HepG2 (cell line): ENCODE data around the gene SH3BP2. TPM values are rescaled to one million over a fixed set of nuclear protein-coding genes. Genes with fewer than 3 reads are reported as not detected.
A peak's percentile ranks its signal among the peaks of the same experiment; 100 is the strongest.

Experiments
- ATF5 ChIP-seq: sonication (generic); formaldehyde crosslinking; IDR thresholded peaks from 2 replicates; pipeline ENCODE4 v1.4.0; 2020; ENCODE audit warnings: mild to moderate bottlenecking, low read depth, missing genetic modification reagents
- CBFB ChIP-seq: sonication (generic); formaldehyde crosslinking; IDR thresholded peaks from 2 replicates; pipeline ENCODE4 v1.4.0; 2020; ENCODE audit warnings: missing genetic modification reagents
- DNMT3B ChIP-seq: conservative IDR thresholded peaks from 2 replicates; pipeline ENCODE4 v1.6.1; 2016; ENCODE audit warnings: missing biosample characterization, control low read depth
- HNF4A ChIP-seq: sonication (generic); formaldehyde crosslinking; IDR thresholded peaks from 2 replicates; pipeline ENCODE4 v1.4.0; 2020; ENCODE audit warnings: missing genetic modification reagents
- HNF4G ChIP-seq, 2 experiments: sonication (generic) in 1 of 2; formaldehyde crosslinking in 1 of 2; IDR thresholded peaks; 2 replicates each; pipeline versions ENCODE4 v1.4.0 to v1.6.1; 2011 to 2020; ENCODE audit warnings: borderline replicate concordance in 2 of 2, low read depth in 2 of 2, mild to moderate bottlenecking in 2 of 2, low read length in 1 of 2, missing genetic modification reagents in 1 of 2, moderate library complexity in 1 of 2
- JARID2 ChIP-seq: sonication (generic); formaldehyde crosslinking; IDR thresholded peaks from 2 replicates; pipeline ENCODE4 v1.8.1; 2023; ENCODE audit warnings: missing genetic modification reagents, inconsistent platforms; ENCODE audit not compliant: insufficient replicate concordance
- MATR3 ChIP-seq: sonication (generic); formaldehyde crosslinking; IDR thresholded peaks from 2 replicates; pipeline ENCODE4 v1.4.0; 2020; ENCODE audit warnings: missing genetic modification reagents
- MYNN ChIP-seq: sonication (generic); formaldehyde crosslinking; IDR thresholded peaks from 2 replicates; pipeline ENCODE4 v1.4.0; 2020; ENCODE audit warnings: mild to moderate bottlenecking, low read depth, missing genetic modification reagents
- PHF8 ChIP-seq: sonication (generic); formaldehyde crosslinking; IDR thresholded peaks from 2 replicates; pipeline ENCODE4 v1.5.0; 2020; ENCODE audit warnings: missing genetic modification reagents
- RBM39 ChIP-seq: fragments of 200-400 bp; formaldehyde crosslinking; IDR thresholded peaks from one replicate; pipeline ENCODE4 v1.6.1; 2018; ENCODE audit warnings: antibody characterized with exemption, mild to moderate bottlenecking, low read depth, low read length; ENCODE audit not compliant: poor library complexity, severe bottlenecking
- RFXAP ChIP-seq: sonication (generic); formaldehyde crosslinking; IDR thresholded peaks from 2 replicates; pipeline ENCODE4 v1.4.0; 2020; ENCODE audit warnings: missing genetic modification reagents, borderline replicate concordance
- SMAD9 ChIP-seq: sonication (generic); formaldehyde crosslinking; IDR thresholded peaks from 2 replicates; pipeline ENCODE4 v1.5.1; 2020; ENCODE audit warnings: mild to moderate bottlenecking, missing genetic modification reagents
- TBL1XR1 ChIP-seq: fragments of 150-350 bp; IDR thresholded peaks from 2 replicates; pipeline ENCODE4 v1.6.1; 2014; ENCODE audit warnings: borderline replicate concordance, low read length; ENCODE audit not compliant: partially characterized antibody
- TEF ChIP-seq: sonication (generic); formaldehyde crosslinking; IDR thresholded peaks from 2 replicates; pipeline ENCODE4 v1.5.0; 2020; ENCODE audit warnings: missing genetic modification reagents
- THRA ChIP-seq: sonication (generic); formaldehyde crosslinking; IDR thresholded peaks from 2 replicates; pipeline ENCODE4 v1.4.0; 2020; ENCODE audit warnings: missing genetic modification reagents, borderline replicate concordance
- THYN1 ChIP-seq: sonication (generic); formaldehyde crosslinking; IDR thresholded peaks from 2 replicates; pipeline ENCODE4 v1.8.1; 2023; ENCODE audit warnings: low read depth, mild to moderate bottlenecking, moderate library complexity, missing genetic modification reagents, borderline replicate concordance
- ZBTB49 ChIP-seq: sonication (generic); formaldehyde crosslinking; IDR thresholded peaks from 2 replicates; pipeline ENCODE4 v1.4.0; 2020; ENCODE audit warnings: missing genetic modification reagents, borderline replicate concordance
- ZNF335 ChIP-seq: sonication (generic); formaldehyde crosslinking; IDR thresholded peaks from 2 replicates; pipeline ENCODE4 v1.4.0; 2020; ENCODE audit warnings: missing genetic modification reagents
- ZNF816 ChIP-seq: sonication (generic); formaldehyde crosslinking; IDR thresholded peaks from 2 replicates; pipeline ENCODE4 v1.8.0; 2022; ENCODE audit warnings: missing genetic modification reagents, mild to moderate bottlenecking, borderline replicate concordance
- ZNF891 ChIP-seq: sonication (generic); formaldehyde crosslinking; IDR thresholded peaks from 2 replicates; pipeline ENCODE4 v1.5.0; 2020; ENCODE audit warnings: mild to moderate bottlenecking, missing genetic modification reagents
- ZSCAN5A ChIP-seq: sonication (generic); formaldehyde crosslinking; IDR thresholded peaks from 2 replicates; pipeline ENCODE4 v1.8.0; 2022; ENCODE audit warnings: mild to moderate bottlenecking, missing genetic modification reagents, borderline replicate concordance
- polyA plus RNA-seq, 8 experiments: library from polyadenylated mRNA; depleted of rRNA in 3 of 8; stranded (reverse) in 7 of 8; unstranded in 1 of 8; fragments of >200 nt; fragmentation: Illumina TruSeq in 4 of 8; extraction: Trizol in 4 of 8; gene quantifications; 2 replicates each; pipeline versions ENCODE4 v1.2.1 to v1.2.3, GENCODE V29; 2011 to 2016; ENCODE audit warnings: low read depth in 4 of 8, missing spikeins in 1 of 8, mixed read lengths in 1 of 8; ENCODE audit not compliant: insufficient read depth in 1 of 8
- total RNA-seq, 5 experiments: library from RNA; depleted of rRNA; stranded (reverse); fragments of >200 nt; fragmentation: Illumina TruSeq; extraction: Trizol; gene quantifications; 2 replicates each; pipeline ENCODE4 v1.2.3, GENCODE V29; 2016; ENCODE audit warnings: low read depth in 1 of 5

The SH3BP2 gene
- total and polyA plus RNA-seq, 2 of the 13 experiments (the other 11 are each of a cell fraction or from before 2014, with no cell fraction given) = 16.9 to 34.5 TPM

GRCh38 chr4:2755821-2756690 is 36.8 kb upstream of the SH3BP2 start, which contains the start of gene TNIP2 (continued):
- 0 out of 2 replicates have a peak, but pooled peaks have one; percentile 19 for TF ChIP-seq ATF5 (CRISPR knock-in tag)
- TF ChIP-seq THRA = peak; percentile 14; the same call in 1 of the 2 replicates
- no peak for TF ChIP-seq MATR3 (CRISPR knock-in tag)
- no peak for TF ChIP-seq THYN1
- TF ChIP-seq HNF4A (CRISPR knock-in tag) = no peak
- TF ChIP-seq RBM39 = peak; percentile 56
- TF ChIP-seq HNF4G (IDR thresholded peaks at IDR 0.05; ENCODE audit: borderline replicate concordance, low read depth, low read length) = no peak
- TF ChIP-seq HNF4G (CRISPR knock-in tag; IDR thresholded peaks at IDR 0.05; ENCODE audit: borderline replicate concordance, low read depth) = no peak
- TF ChIP-seq CBFB (CRISPR knock-in tag) = no peak
- peak; percentile 62; the same call in 1 of the 2 replicates for TF ChIP-seq PHF8 (CRISPR knock-in tag)
- peak; percentile 37; the same call in 1 of the 2 replicates for TF ChIP-seq RFXAP (CRISPR knock-in tag)
- TF ChIP-seq TEF (CRISPR knock-in tag) = no peak
- TF ChIP-seq ZNF891 (CRISPR knock-in tag) = no peak
- no peak for TF ChIP-seq JARID2
- TF ChIP-seq ZNF816 (CRISPR knock-in tag) = no peak
- TF ChIP-seq ZBTB49 (CRISPR knock-in tag) = no peak
- TF ChIP-seq ZSCAN5A (CRISPR knock-in tag) = 0 out of 2 replicates have a peak, but pooled peaks have one; percentile 24
- TF ChIP-seq TBL1XR1 = no peak
- TF ChIP-seq SMAD9 = no peak
- TF ChIP-seq DNMT3B (CRISPR knock-in tag) = no peak
- no peak for TF ChIP-seq ZNF335 (CRISPR knock-in tag)
- no peak for TF ChIP-seq MYNN (CRISPR knock-in tag)
